ENCODE data around the gene GTF3C2.

Gene GTF3C2

GRCh38 chr2:27278010-27278409 is 78.6 kb downstream of the GTF3C2 start:
- H3K27ac Mint-ChIP-seq, result no peak overlapping the region
- H3K4me3 Mint-ChIP-seq, result no peak overlapping the region
- H3K9me3 Mint-ChIP-seq, result no peaks in the 10 kb centered on the region
- ATAC-seq, result no peak
- H3K36me3 Mint-ChIP-seq, result no peaks in the 10 kb centered on the region
- peaks cover 55% of the 10 kb centered on the region for H3K27me3 Mint-ChIP-seq
- H3K4me1 Mint-ChIP-seq, result peaks cover 9% of the 10 kb centered on the region

Measured in stimulated activated memory B cell treated with anti-CD40 and anti-IgM and Interleukin-4, amounts not matched to agents 10 μg/mL and 1 μg/mL and 100 μg/mL, for 72 hours (primary cell).